Measurements from ENCODE around the gene TEX29.

Gene TEX29

GRCh38 chr13:111393221-111393790 is 72.9 kb downstream of the TEX29 start:
- DNase-seq (ENCODE audit: low read depth in 2 of 2) = no peak
